HepG2 (cell line): ENCODE measurements around the gene ERCC6L2. TPM values are rescaled to one million over a fixed set of nuclear protein-coding genes. Genes with fewer than 3 reads are reported as not detected.

Source experiments
- ASH2L ChIP-seq: fragments of 300-600, 200-600 bp; sonication (generic); IDR thresholded peaks from 2 replicates; pipeline ENCODE4 v1.7.0; 2017; ENCODE audit warnings: low read depth, mild to moderate bottlenecking, moderate library complexity, mixed read lengths, low read length; ENCODE audit not compliant: insufficient read length
- ATF1 ChIP-seq: IDR thresholded peaks from 2 replicates; pipeline ENCODE4 v1.6.1; 2016; ENCODE audit warnings: mild to moderate bottlenecking, control low read depth
- ATF7 ChIP-seq, 2 experiments: fragments of 450-650 bp in 1 of 2; sonication (generic) in 1 of 2; formaldehyde crosslinking in 1 of 2; IDR thresholded peaks; 2 replicates each; pipeline versions ENCODE4 v1.4.0 to v1.6.1; 2016 to 2020; ENCODE audit warnings: antibody characterized with exemption in 1 of 2, mild to moderate bottlenecking in 1 of 2, missing genetic modification reagents in 1 of 2
- CCAR2 ChIP-seq: fragments of 200-400 bp; formaldehyde crosslinking; optimal IDR thresholded peaks from 2 replicates; pipeline ENCODE3; 2018; ENCODE audit warnings: low read depth, mild to moderate bottlenecking, low read length, moderate library complexity
- CHCHD3 ChIP-seq: sonication (generic); formaldehyde crosslinking; IDR thresholded peaks from 2 replicates; pipeline ENCODE4 v1.8.0; 2022; ENCODE audit warnings: mild to moderate bottlenecking, missing genetic modification reagents, moderate library complexity
- CHD4 ChIP-seq: fragments of 200-600 bp; sonication (generic); IDR thresholded peaks from 2 replicates; pipeline ENCODE4 v1.7.0; 2017; ENCODE audit warnings: mild to moderate bottlenecking, low read length, borderline replicate concordance
- ESRRA ChIP-seq: sonication (generic); formaldehyde crosslinking; IDR thresholded peaks from 2 replicates; pipeline ENCODE4 v1.5.1; 2020; ENCODE audit warnings: mild to moderate bottlenecking, low read depth, missing genetic modification reagents
- HNRNPL ChIP-seq: fragments of 200-400 bp; formaldehyde crosslinking; IDR thresholded peaks from 2 replicates; pipeline ENCODE4 v1.6.1; 2017; ENCODE audit warnings: mild to moderate bottlenecking, low read depth, low read length
- JUNB ChIP-seq: sonication (generic); formaldehyde crosslinking; IDR thresholded peaks from 2 replicates; pipeline ENCODE4 v1.8.0; 2022; ENCODE audit warnings: missing genetic modification reagents, mild to moderate bottlenecking, borderline replicate concordance
- PRPF4 ChIP-seq: fragments of 200-400 bp; formaldehyde crosslinking; IDR thresholded peaks from 2 replicates; pipeline ENCODE4 v1.6.1; 2016; ENCODE audit warnings: low read length, low read depth; ENCODE audit not compliant: poor library complexity, severe bottlenecking
- RAD21 ChIP-seq: fragments of 450-650 bp; formaldehyde crosslinking; IDR thresholded peaks from 2 replicates; pipeline ENCODE4 v1.5.0; 2020; ENCODE audit warnings: mild to moderate bottlenecking
- SIN3A ChIP-seq: IDR thresholded peaks from 2 replicates; pipeline ENCODE4 v1.6.1; 2011; ENCODE audit warnings: low read depth, mild to moderate bottlenecking, control low read depth, low read length, borderline replicate concordance
- ZFP1 ChIP-seq: IDR thresholded peaks from 2 replicates; pipeline ENCODE4 v1.6.1; 2016
- ZKSCAN5 ChIP-seq: sonication (generic); formaldehyde crosslinking; IDR thresholded peaks from 2 replicates; pipeline ENCODE4 v1.5.1; 2020; ENCODE audit warnings: mild to moderate bottlenecking, missing genetic modification reagents
- ZNF232 ChIP-seq: sonication (generic); formaldehyde crosslinking; IDR thresholded peaks from 2 replicates; pipeline ENCODE4 v1.4.0; 2020; ENCODE audit warnings: missing genetic modification reagents, borderline replicate concordance
- ZNF235 ChIP-seq: sonication (generic); formaldehyde crosslinking; IDR thresholded peaks from 2 replicates; pipeline ENCODE4 v1.8.1; 2023; ENCODE audit warnings: mild to moderate bottlenecking, missing genetic modification reagents, borderline replicate concordance
- ZNF354B ChIP-seq: sonication (generic); formaldehyde crosslinking; IDR thresholded peaks from 2 replicates; pipeline ENCODE4 v1.8.0; 2022; ENCODE audit warnings: mild to moderate bottlenecking, missing genetic modification reagents
- ZNF468 ChIP-seq: sonication (generic); formaldehyde crosslinking; IDR thresholded peaks from 2 replicates; pipeline ENCODE4 v1.8.0; 2022; ENCODE audit warnings: mild to moderate bottlenecking, moderate library complexity, missing genetic modification reagents
- ZNF646 ChIP-seq: sonication (generic); formaldehyde crosslinking; IDR thresholded peaks from 2 replicates; pipeline ENCODE4 v1.9.0; 2021; ENCODE audit warnings: mild to moderate bottlenecking, missing genetic modification reagents
- ZNF766 ChIP-seq: sonication (generic); formaldehyde crosslinking; IDR thresholded peaks from 2 replicates; pipeline ENCODE4 v1.5.0; 2020; ENCODE audit warnings: missing genetic modification reagents, borderline replicate concordance
- ZNF777 ChIP-seq: sonication (generic); formaldehyde crosslinking; IDR thresholded peaks from 2 replicates; pipeline ENCODE4 v1.4.0; 2020; ENCODE audit warnings: missing genetic modification reagents
- ZNF788 ChIP-seq: sonication (generic); formaldehyde crosslinking; IDR thresholded peaks from 2 replicates; pipeline ENCODE4 v1.5.0; 2020; ENCODE audit warnings: mild to moderate bottlenecking, missing genetic modification reagents, borderline replicate concordance
- polyA plus RNA-seq, 8 experiments: library from polyadenylated mRNA; depleted of rRNA in 3 of 8; stranded (reverse) in 7 of 8; unstranded in 1 of 8; fragments of >200 nt; fragmentation: Illumina TruSeq in 4 of 8; extraction: Trizol in 4 of 8; gene quantifications; 2 replicates each; pipeline versions ENCODE4 v1.2.1 to v1.2.3, GENCODE V29; 2011 to 2016; ENCODE audit warnings: low read depth in 4 of 8, missing spikeins in 1 of 8, mixed read lengths in 1 of 8; ENCODE audit not compliant: insufficient read depth in 1 of 8
- total RNA-seq, 5 experiments: library from RNA; depleted of rRNA; stranded (reverse); fragments of >200 nt; fragmentation: Illumina TruSeq; extraction: Trizol; gene quantifications; 2 replicates each; pipeline ENCODE4 v1.2.3, GENCODE V29; 2016; ENCODE audit warnings: low read depth in 1 of 5
- TF ChIP-seq, protein P1 (sequence below): IDR thresholded peaks from 2 replicates; pipeline ENCODE4 v1.6.1; 2016; ENCODE audit warnings: low read depth, borderline replicate concordance

Gene ERCC6L2
- total and polyA plus RNA-seq, 2 of the 13 experiments (the other 11 are each of a cell fraction or from before 2014, with no cell fraction given), result 13.4 to 45.9 TPM

- TF ChIP-seq ATF7 (IDR thresholded peaks at IDR 0.05) (no peak), ATF7 (CRISPR knock-in tag; IDR thresholded peaks at IDR 0.05) (peak; percentile 61; the same call in 1 of the 2 replicates), ZNF354B (CRISPR knock-in tag) (no peak), HNRNPL (peak; percentile 47; the same call in 1 of the 2 replicates), ZNF235 (CRISPR knock-in tag) (peak; percentile 75; the same call in 1 of the 2 replicates), SIN3A (peak; percentile 91), ASH2L (peak; percentile 97), ZKSCAN5 (CRISPR knock-in tag) (0 out of 2 replicates have a peak, but pooled peaks have one; percentile 47), CHCHD3 (CRISPR knock-in tag) (no peak), CCAR2 (no peak), RAD21 (CRISPR knock-in tag) (peak; percentile 71; the same call in 1 of the 2 replicates), ZNF468 (CRISPR knock-in tag) (no peak), ZNF777 (CRISPR knock-in tag) (peak; percentile 65), ZNF788 (CRISPR knock-in tag) (peak; percentile 94), PRPF4 (no peak), JUNB (CRISPR knock-in tag) (no peak), ZNF232 (CRISPR knock-in tag) (0 out of 2 replicates have a peak, but pooled peaks have one; percentile 69), ATF1 (peak; percentile 10; the same call in 1 of the 2 replicates), ZNF766 (CRISPR knock-in tag) (peak; percentile 61; the same call in 1 of the 2 replicates), ZNF646 (CRISPR knock-in tag) (no peak), CHD4 (0 out of 2 replicates have a peak, but pooled peaks have one; percentile 42), ZFP1 (CRISPR knock-in tag) (0 out of 2 replicates have a peak, but pooled peaks have one; percentile 69), ESRRA (CRISPR knock-in tag) (peak; percentile 89)
- TF ChIP-seq, protein P1, sequence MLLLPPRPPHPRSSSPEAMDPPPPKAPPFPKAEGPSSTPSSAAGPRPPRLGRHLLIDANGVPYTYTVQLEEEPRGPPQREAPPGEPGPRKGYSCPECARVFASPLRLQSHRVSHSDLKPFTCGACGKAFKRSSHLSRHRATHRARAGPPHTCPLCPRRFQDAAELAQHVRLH (CRISPR knock-in tag), result peak; percentile 44; the same call in 1 of the 2 replicates
These were observed at the start of gene ERCC6L2 (continued) for GRCh38 chr9:95875305-95876137.
